OCI-LY7 (cell line): ENCODE measurements around the gene TXNRD1. TPM values are rescaled to one million over a fixed set of nuclear protein-coding genes. Genes with fewer than 3 reads are reported as not detected.

Experiments used
- BruUV-seq: library from RNA; stranded (reverse); fragments of 400-500 nt; replicated peaks from 2 replicates; lab custom pipeline; 2021; lab: Mats Ljungman, UMichigan
- CTCF ChIA-PET: fragments of 300-600 bp; sonication (Branson Sonifier 250); formaldehyde crosslinking; loops from one replicate; lab custom pipeline; 2022; ENCODE audit warnings: antibody characterized with exemption; ENCODE audit not compliant: unreplicated experiment; lab: Charles Lee
- POLR2A ChIA-PET: fragments of 300-600 bp; sonication (Branson Sonifier 250); formaldehyde crosslinking; loops from one replicate; lab custom pipeline; 2022; ENCODE audit warnings: antibody characterized with exemption; lab: Charles Lee
- DNase-seq: peaks from one replicate; pipeline ENCODE4 v3.0.0-alpha.2; 2015; ENCODE audit warnings: low spot score
- H2AFZ ChIP-seq: fragments of 200-600 bp; sonication (generic), shearing (Covaris generic); 2 replicates; pipeline ENCODE4 v1.6.1; 2014; ENCODE audit warnings: mild to moderate bottlenecking, antibody characterized with exemption, low read length, moderate library complexity
- H3K27ac ChIP-seq: fragments of 200-600 bp; sonication (generic); 2 replicates; pipeline ENCODE4 v1.5.1; 2014; ENCODE audit warnings: mixed run types, low read depth, mild to moderate bottlenecking, moderate library complexity, low read length, inconsistent platforms; ENCODE audit not compliant: poor library complexity, severe bottlenecking
- H3K36me3 ChIP-seq: fragments of 200-600 bp; sonication (generic); 2 replicates; pipeline ENCODE4 v1.6.1; 2014; ENCODE audit warnings: mild to moderate bottlenecking, antibody characterized with exemption, low read length, moderate library complexity, mixed read lengths; ENCODE audit not compliant: insufficient read depth
- H3K4me1 ChIP-seq: fragments of 200-600 bp; sonication (generic); 2 replicates; pipeline ENCODE4 v1.5.1; 2014; ENCODE audit warnings: mild to moderate bottlenecking, low read length; ENCODE audit not compliant: insufficient read depth, poor library complexity, severe bottlenecking
- H3K4me2 ChIP-seq: fragments of 200-600 bp; sonication (generic); 2 replicates; pipeline ENCODE4 v1.6.1; 2014; ENCODE audit warnings: mild to moderate bottlenecking, low read length
- H3K4me3 ChIP-seq: fragments of 200-600 bp; sonication (generic); 2 replicates; pipeline ENCODE4 v1.5.1; 2014; ENCODE audit warnings: mild to moderate bottlenecking, low read depth, low read length; ENCODE audit not compliant: poor library complexity, severe bottlenecking
- H3K79me2 ChIP-seq: fragments of 200-600 bp; sonication (generic); 2 replicates; pipeline ENCODE4 v1.6.1; 2016; ENCODE audit warnings: low read depth, mild to moderate bottlenecking, low read length, moderate library complexity, mixed read lengths; ENCODE audit not compliant: insufficient read depth
- H3K9me2 ChIP-seq: fragments of 200-600 bp; sonication (generic); 2 replicates; pipeline ENCODE4 v1.6.1; 2016; ENCODE audit warnings: mild to moderate bottlenecking, low read length, mixed read lengths; ENCODE audit not compliant: insufficient read depth
- H3K9me3 ChIP-seq: fragments of 200-600 bp; sonication (generic); 2 replicates; pipeline ENCODE4 v1.6.1; 2014; ENCODE audit warnings: mild to moderate bottlenecking, mixed run types, low read length, mixed read lengths
- H4K20me1 ChIP-seq: fragments of 200-600 bp; sonication (generic); 2 replicates; pipeline ENCODE4 v1.6.1; 2014; ENCODE audit warnings: mild to moderate bottlenecking, antibody characterized with exemption, low read length, moderate library complexity, mixed read lengths; ENCODE audit not compliant: insufficient read depth
- EZH2phosphoT487 ChIP-seq: fragments of 200-600 bp; sonication (generic); IDR thresholded peaks from 2 replicates; pipeline ENCODE4 v1.6.1; 2018; ENCODE audit warnings: low read depth, borderline replicate concordance, mild to moderate bottlenecking, mixed run types, antibody characterized with exemption, low read length, moderate library complexity, mixed read lengths
- intact Hi-C: fragments of 100-400 bp; cut with micrococcal nuclease; formaldehyde crosslinking; loops from one replicate; pipeline ENCODE4 v1.10.0; 2022; ENCODE audit not compliant: unreplicated experiment
- total RNA-seq, 2 experiments: library from RNA; depleted of rRNA in 1 of 2; stranded (reverse); fragments of >200 nt in 1 of 2; shearing (Covaris generic) in 1 of 2; gene quantifications; 2 replicates each; pipeline ENCODE4 v1.2.3, GENCODE V29; 2014 to 2022
- TF ChIP-seq, protein P1 (sequence below): fragments of 200-600 bp; sonication (generic); conservative IDR thresholded peaks from 2 replicates; pipeline ENCODE4 v1.5.1; 2014; ENCODE audit warnings: mild to moderate bottlenecking, antibody characterized with exemption, low read length, moderate library complexity, mixed read lengths

Gene TXNRD1
- total RNA-seq, 2 experiments from 2014 or later: 117 to 132 TPM

DNA sequence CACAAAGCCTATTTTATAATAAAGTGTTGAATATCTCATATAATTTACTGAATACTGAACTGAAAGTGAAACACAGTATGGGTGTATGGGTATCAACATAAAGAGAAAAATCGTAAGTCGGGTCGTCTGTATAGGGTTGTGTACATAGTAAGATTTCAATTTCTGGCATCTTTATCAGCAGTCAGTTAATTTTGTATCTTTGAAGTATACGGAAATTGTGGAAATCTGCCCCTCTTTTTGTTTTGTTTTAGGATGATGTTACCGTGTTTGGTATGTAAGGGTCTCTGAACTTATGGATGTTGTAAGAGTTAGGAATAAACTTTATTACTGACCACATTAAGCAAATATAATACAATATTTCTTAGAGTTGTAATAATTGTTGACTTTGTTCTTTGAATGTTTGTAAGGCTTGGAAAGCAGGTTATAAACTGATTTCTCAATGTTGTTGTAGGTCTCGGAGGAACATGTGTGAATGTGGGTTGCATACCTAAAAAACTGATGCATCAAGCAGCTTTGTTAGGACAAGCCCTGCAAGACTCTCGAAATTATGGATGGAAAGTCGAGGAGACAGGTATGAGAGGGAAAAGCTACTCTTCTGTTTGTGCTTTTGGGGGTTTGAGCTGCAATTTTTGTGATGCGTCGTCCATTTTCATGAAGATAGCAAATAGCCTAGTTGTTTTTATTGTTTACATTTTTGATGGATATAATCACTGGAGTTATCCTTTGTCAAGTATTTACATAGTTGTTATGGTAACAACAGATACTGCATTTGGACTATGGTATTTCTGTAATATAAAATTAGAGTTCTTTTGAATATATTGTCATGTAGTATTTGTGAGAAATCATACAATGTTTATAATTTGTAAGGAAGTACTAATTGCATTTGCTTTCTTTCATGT lies 100.0 kb downstream of the TXNRD1 start:
- H3K79me2 ChIP-seq: peaks cover 24% of the 10 kb centered on the region

DNA sequence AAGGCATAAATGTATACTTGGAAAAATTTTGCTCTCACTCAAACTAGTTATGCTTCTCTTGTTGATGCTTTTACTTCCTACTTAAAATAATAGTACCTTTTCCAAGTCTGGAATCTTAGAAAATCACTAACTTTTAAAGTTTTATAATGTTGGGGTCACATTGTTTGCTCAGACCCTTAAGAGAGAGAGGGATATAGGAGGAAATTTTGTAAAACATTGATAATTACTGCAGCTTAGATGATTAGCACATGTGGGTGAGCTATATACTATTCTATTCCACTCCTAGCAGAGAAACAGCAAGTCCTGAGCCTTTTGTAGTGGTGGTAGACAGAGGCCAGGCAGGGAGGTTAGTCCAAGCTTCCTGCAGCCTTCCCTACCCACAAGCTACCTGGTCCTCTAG lies 101.4 kb downstream of the TXNRD1 start:
- Histone ChIP-seq H3K79me2 (peaks cover 13% of the 10 kb centered on the region; the same call in 1 of the 2 replicates), H3K36me3 (peaks cover 97% of the 10 kb centered on the region), H3K4me2 (no peak overlapping the region), H3K9me2 (no peaks in the 10 kb centered on the region), H3K9me3 (no peaks in the 10 kb centered on the region), H4K20me1 (no peaks in the 10 kb centered on the region), H2AFZ (no peak overlapping the region), H3K4me3 (no peak overlapping the region), H3K4me1 (no peaks in the 10 kb centered on the region), H3K27ac (no peak overlapping the region)
- CTCF ChIA-PET: interaction anchor here (0.6 kb wide), 1 partner anchor 12 kb away, joined by 3 read pairs; no protein-coding TSS in a partner anchor
- intact Hi-C loops: no loop called here
- POLR2A ChIA-PET: interaction anchor here (0.6 to 1.0 kb wide), 3 partner anchors 19 to 284 kb away, joined by 3 to 4 read pairs (median 4); no protein-coding TSS in a partner anchor
- DNase-seq: no peak
- no TSS peak for BruUV-seq
- TF ChIP-seq, protein P1, sequence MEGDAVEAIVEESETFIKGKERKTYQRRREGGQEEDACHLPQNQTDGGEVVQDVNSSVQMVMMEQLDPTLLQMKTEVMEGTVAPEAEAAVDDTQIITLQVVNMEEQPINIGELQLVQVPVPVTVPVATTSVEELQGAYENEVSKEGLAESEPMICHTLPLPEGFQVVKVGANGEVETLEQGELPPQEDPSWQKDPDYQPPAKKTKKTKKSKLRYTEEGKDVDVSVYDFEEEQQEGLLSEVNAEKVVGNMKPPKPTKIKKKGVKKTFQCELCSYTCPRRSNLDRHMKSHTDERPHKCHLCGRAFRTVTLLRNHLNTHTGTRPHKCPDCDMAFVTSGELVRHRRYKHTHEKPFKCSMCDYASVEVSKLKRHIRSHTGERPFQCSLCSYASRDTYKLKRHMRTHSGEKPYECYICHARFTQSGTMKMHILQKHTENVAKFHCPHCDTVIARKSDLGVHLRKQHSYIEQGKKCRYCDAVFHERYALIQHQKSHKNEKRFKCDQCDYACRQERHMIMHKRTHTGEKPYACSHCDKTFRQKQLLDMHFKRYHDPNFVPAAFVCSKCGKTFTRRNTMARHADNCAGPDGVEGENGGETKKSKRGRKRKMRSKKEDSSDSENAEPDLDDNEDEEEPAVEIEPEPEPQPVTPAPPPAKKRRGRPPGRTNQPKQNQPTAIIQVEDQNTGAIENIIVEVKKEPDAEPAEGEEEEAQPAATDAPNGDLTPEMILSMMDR: no peak

More for the DNA sequence above, 100.0 kb downstream of the TXNRD1 start:
- intact Hi-C loops: no loop called here
- no peak overlapping the region for H3K4me3 ChIP-seq
- no peak for DNase-seq
- H3K9me3 ChIP-seq: no peaks in the 10 kb centered on the region
- TF ChIP-seq, protein P1: no peak
- TF ChIP-seq EZH2phosphoT487: no peak
- ChIA-PET CTCF (no interaction called here), POLR2A (interaction anchor here (1.0 to 3.3 kb wide), 3 partner anchors 20 to 116 kb away, joined by 3 to 16 read pairs (median 3); no protein-coding TSS in a partner anchor)
- H3K36me3 ChIP-seq: peaks cover 96% of the 10 kb centered on the region
- H3K9me2 ChIP-seq: no peaks in the 10 kb centered on the region
- H4K20me1 ChIP-seq: no peaks in the 10 kb centered on the region
- no peaks in the 10 kb centered on the region for H3K4me1 ChIP-seq
- BruUV-seq: no TSS peak
- H2AFZ ChIP-seq: no peak overlapping the region
- no peak overlapping the region for H3K4me2 ChIP-seq
- no peak overlapping the region for H3K27ac ChIP-seq
